GM06990 (cell line): Measurements from ENCODE around the gene CNTN1.
A peak's percentile ranks its signal among the peaks of the same experiment; 100 is the strongest.

Source experiments
- DNase-seq: peaks from one replicate; pipeline ENCODE4 v3.0.0-alpha.2; 2011; ENCODE audit not compliant: insufficient read length; ENCODE audit errors: extremely low read depth
- H3K27me3 ChIP-seq: replicated peaks from 2 replicates; pipeline ENCODE4 v1.6.0; 2011; ENCODE audit warnings: low read length; ENCODE audit not compliant: control insufficient read depth, insufficient read depth
- H3K36me3 ChIP-seq: 2 replicates; pipeline ENCODE4 v1.5.1; 2011; ENCODE audit warnings: low read length; ENCODE audit not compliant: control insufficient read depth, insufficient read depth
- H3K4me3 ChIP-seq: replicated peaks from 2 replicates; pipeline ENCODE4 v1.5.1; 2011; ENCODE audit warnings: low read depth, mild to moderate bottlenecking, control low read depth, low read length
- TF ChIP-seq, protein P1 (sequence below): IDR thresholded peaks from 2 replicates; pipeline ENCODE4 v1.5.1; 2011; ENCODE audit warnings: low read length, control low read depth, mild to moderate bottlenecking, inconsistent platforms; ENCODE audit not compliant: insufficient read depth, poor library complexity, severe bottlenecking

Gene CNTN1

DNA sequence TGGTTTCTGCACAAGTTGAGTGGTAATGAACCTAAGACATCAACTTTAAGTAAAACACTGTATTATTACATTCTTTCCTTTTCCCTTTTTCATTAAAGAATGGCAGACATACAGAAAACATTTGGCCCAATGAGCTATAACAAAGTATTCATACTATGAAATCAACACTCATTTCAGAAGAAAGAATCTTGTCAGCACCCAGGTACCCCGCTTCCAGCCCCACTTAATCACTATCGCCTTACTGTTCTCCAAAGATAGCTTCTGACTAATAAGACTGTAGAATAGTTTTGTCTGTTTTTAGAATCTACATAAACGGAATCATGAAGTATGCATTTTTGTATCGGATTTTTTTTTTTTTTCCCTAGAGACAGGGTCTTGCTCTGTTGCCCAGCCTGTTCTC, 9.5 kb downstream of the CNTN1 start:
- no peak overlapping the region for H3K4me3 ChIP-seq
- H3K27me3 ChIP-seq = no peaks in the 10 kb centered on the region
- no peaks in the 10 kb centered on the region for H3K36me3 ChIP-seq
- TF ChIP-seq, protein P1, sequence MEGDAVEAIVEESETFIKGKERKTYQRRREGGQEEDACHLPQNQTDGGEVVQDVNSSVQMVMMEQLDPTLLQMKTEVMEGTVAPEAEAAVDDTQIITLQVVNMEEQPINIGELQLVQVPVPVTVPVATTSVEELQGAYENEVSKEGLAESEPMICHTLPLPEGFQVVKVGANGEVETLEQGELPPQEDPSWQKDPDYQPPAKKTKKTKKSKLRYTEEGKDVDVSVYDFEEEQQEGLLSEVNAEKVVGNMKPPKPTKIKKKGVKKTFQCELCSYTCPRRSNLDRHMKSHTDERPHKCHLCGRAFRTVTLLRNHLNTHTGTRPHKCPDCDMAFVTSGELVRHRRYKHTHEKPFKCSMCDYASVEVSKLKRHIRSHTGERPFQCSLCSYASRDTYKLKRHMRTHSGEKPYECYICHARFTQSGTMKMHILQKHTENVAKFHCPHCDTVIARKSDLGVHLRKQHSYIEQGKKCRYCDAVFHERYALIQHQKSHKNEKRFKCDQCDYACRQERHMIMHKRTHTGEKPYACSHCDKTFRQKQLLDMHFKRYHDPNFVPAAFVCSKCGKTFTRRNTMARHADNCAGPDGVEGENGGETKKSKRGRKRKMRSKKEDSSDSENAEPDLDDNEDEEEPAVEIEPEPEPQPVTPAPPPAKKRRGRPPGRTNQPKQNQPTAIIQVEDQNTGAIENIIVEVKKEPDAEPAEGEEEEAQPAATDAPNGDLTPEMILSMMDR = no peak
- DNase-seq = peak; percentile 23

DNA sequence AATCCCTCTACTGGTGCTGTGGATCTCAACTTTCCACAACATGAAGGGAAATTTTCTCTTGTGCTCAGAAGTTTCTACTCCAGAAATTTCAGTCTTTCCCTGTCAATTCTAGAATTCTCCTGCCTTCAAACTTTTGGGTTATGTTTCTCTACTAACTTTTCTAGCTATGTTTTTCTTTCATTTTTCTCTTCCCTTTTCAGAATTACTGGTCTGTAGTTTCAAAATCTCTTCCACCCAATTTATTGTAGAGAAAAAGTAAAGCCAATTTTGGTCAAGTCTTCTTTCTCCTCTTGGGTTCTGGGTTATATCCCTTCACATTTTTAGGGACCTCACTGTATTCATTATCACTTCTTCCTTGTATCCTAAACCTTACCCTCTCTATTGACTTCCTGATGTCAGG, 18.9 kb downstream of the CNTN1 start:
- H3K36me3 ChIP-seq = no peaks in the 10 kb centered on the region

GRCh38 chr12:40714636-40715035, 22.4 kb downstream of the CNTN1 start:
- TF ChIP-seq, protein P1 = no peak
- no peak for DNase-seq
- no peaks in the 10 kb centered on the region for H3K36me3 ChIP-seq

More for the DNA sequence above, 18.9 kb downstream of the CNTN1 start:
- H3K27me3 ChIP-seq = no peaks in the 10 kb centered on the region
- TF ChIP-seq, protein P1 = no peak
- no peak overlapping the region for H3K4me3 ChIP-seq
- peak; percentile 10 for DNase-seq

DNA sequence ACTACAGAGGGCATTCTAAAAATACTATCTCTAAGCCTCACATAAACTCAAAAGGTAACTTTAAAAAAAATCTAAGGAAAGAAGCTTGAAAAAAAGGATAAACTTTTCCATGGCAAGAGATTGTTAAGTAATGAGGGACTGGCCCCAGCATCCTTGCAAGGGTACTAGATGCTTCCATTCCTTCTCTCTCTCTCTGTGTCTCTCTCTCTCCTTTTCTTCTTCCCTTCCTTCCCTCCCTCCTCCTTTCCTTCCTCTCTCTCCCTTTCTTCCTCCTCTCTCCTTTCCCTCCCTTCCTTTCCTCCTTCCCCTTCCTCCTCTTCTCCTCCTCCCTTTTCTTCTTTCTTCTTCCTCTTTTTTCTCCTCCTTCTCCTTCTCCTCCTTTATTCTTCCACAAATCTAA, 23.8 kb downstream of the CNTN1 start:
- H3K36me3 ChIP-seq = no peaks in the 10 kb centered on the region
- no peaks in the 10 kb centered on the region for H3K27me3 ChIP-seq
- TF ChIP-seq, protein P1 = no peak
- no peak overlapping the region for H3K4me3 ChIP-seq
- no peak for DNase-seq

More at GRCh38 chr12:40714636-40715035, 22.4 kb downstream of the CNTN1 start:
- Histone ChIP-seq H3K27me3 (no peaks in the 10 kb centered on the region), H3K4me3 (no peak overlapping the region)

DNA sequence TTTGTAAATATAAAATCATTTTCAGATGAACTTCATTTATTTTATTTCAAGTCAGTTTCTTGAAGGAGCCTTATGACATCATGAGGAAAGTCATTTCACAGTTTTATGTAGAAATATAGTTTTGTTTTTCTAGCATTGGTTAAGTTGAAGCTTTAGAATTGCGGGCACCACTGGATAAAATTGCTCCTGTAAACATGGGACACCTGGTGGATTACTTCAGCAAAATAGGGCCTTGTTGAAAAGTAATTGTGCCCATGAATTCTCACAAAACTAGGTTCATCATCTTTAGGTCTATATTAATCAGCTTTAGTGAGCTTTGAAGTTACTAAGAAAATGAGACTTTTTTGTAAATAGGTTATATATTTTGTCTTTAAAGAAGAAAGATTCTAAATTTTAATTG, 25.3 kb downstream of the CNTN1 start:
- TF ChIP-seq, protein P1 = no peak
- no peaks in the 10 kb centered on the region for H3K36me3 ChIP-seq
- no peak overlapping the region for H3K4me3 ChIP-seq
- no peak for DNase-seq
- H3K27me3 ChIP-seq = no peaks in the 10 kb centered on the region

- no peaks in the 10 kb centered on the region for H3K27me3 ChIP-seq
- H3K4me3 ChIP-seq = no peak overlapping the region
- DNase-seq = no peak
- TF ChIP-seq, protein P1 = no peak
- no peaks in the 10 kb centered on the region for H3K36me3 ChIP-seq
Measured at GRCh38 chr12:40718878-40719372, 26.7 kb downstream of the CNTN1 start.
